GM19452 (cell line): ENCODE data around the gene RAB4B.
"Not testable (repeated sequence)": the region's sequence is repeated elsewhere in the genome, so short reads cannot be mapped to it uniquely, and the experiment has no call there.

Source experiments
- ATAC-seq: cut with Tn5 transposase; IDR thresholded peaks from one replicate; pipeline ENCODE4 v1.9.1; 2021; ENCODE audit not compliant: unreplicated experiment

The RAB4B gene

GRCh38 chr19:40777937-40778705 is at the start of gene RAB4B:
Gene RAB4B, plus strand, starts transcription at chr19:40778247. Its CDS starts 129 bp downstream, at chr19:40778376.
- ATAC-seq = peak; percentile 57

- not testable (repeated sequence) for ATAC-seq
Observed at GRCh38 chr19:40730065-40730464, 48.0 kb upstream of the RAB4B start.

- not testable (repeated sequence) for ATAC-seq
Observed at GRCh38 chr19:40732304-40732703, 45.7 kb upstream of the RAB4B start.

DNA sequence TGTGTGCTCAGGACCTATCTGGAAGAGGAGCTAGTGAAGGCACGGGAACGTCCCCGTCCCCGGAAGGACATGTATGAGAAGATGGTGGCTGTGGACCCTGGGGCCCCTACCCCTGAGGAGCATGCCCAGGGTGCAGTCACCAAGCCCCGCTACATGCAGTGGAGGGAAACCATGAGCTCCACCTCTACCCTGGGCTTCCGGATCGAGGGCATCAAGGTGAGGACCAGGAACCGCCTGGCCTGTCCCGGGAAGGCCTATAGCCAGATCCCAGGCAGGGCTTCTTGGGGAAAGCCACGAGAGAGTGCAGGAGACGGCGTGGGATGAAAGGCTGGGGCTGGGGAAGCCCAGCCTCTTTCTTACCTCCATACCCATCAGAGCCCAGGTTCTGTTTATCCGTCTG is 44.9 kb upstream of the RAB4B start:
- ATAC-seq = no peak

- no peak for ATAC-seq
Observed at GRCh38 chr19:40735013-40735771, 42.9 kb upstream of the RAB4B start.

GRCh38 chr19:40736661-40737060 is 41.4 kb upstream of the RAB4B start:
- ATAC-seq = no peak

GRCh38 chr19:40737102-40737644 is 40.9 kb upstream of the RAB4B start:
- ATAC-seq = no peak

DNA sequence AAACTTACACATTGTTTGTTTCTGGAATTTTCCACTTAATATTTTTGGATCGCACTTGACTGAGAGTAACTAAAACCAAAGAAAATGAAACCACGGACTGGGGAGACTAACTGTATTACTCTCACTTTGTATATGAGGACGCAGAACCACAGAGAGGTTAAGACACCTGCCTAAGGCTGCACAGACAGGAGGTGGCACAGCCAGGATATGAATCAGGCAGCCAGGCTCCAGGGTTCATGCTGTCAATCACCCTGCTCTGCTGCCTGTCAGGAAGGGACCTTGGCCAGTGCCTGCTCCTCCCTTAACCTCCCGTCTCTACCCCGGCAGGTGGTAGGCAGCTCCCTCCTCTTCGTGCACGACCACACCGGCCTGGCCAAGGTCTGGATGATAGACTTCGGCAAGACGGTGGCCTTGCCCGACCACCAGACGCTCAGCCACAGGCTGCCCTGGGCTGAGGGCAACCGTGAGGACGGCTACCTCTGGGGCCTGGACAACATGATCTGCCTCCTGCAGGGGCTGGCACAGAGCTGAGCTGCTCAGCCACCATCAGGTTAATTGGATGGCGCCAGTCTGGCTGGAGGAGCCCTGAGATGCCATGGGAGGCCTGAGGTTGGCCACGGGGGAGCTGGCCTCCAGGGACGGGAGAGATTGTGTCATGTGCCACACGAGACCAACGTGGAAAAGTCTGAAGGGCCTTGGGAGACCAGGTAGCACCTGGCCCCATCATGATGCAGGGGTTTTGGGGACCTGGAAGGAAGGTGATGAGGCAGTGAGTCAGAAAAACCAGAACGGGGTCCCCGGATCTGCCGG is 38.8 kb upstream of the RAB4B start:
- ATAC-seq = no peak

DNA sequence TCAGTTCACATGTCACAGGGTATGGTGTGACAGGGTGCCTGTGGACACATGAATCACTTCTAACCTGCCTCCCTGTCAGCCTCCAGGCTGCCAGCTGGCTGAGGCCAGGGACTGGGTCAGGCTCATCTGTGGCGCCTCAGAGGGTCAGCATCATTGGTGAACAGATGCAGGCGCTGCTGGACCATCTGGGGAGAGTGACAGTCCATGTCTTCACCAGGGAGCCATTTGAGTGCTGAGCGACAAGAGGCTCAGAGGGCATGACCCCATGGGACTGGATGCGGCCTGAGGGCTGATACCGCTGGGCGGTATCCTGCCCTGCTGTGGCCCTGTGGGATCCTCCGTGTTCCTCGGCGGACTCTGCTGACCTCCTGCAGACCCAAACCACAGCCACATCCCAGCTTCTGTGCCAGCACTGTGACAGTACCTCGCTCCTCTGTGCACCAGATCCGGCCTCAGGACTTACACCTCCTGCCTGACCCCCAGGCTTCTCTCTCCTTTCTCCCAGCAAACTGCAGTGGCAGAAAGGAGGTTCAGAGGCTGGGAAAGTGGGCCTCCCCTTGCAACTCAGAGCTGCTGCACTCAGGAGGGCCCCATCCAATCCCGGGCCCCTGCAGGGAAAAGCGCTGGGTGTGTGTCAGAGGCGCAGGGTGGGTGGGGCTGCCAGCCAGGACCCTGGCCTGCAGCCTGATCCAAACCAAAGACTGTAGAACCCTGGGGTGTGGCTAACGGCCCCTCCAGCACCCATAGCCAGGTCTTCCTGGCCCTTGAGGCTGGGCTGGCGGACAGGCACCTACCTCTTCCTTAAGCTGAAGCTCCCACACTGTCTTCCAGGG is 38.0 kb upstream of the RAB4B start:
- no peak for ATAC-seq

DNA sequence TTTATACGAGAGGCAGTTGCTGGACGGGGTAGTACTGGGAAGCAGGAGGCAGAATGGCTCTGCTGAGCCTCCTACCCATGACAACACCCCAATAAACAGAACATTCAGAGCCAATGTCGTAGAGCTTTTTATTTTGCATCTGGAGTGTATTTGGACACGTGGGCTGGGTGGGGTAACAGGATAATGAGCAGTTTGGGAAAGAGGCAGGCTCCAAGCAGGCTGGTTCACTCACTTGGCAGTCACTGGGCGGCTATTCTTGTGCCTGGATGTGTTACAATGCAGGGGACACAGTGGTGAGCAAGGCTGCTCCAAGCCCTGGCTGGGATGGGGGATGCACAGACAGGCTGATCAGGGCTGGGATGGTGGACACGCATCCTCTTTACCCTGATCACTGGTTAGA is 37.3 kb upstream of the RAB4B start:
- no peak for ATAC-seq

DNA sequence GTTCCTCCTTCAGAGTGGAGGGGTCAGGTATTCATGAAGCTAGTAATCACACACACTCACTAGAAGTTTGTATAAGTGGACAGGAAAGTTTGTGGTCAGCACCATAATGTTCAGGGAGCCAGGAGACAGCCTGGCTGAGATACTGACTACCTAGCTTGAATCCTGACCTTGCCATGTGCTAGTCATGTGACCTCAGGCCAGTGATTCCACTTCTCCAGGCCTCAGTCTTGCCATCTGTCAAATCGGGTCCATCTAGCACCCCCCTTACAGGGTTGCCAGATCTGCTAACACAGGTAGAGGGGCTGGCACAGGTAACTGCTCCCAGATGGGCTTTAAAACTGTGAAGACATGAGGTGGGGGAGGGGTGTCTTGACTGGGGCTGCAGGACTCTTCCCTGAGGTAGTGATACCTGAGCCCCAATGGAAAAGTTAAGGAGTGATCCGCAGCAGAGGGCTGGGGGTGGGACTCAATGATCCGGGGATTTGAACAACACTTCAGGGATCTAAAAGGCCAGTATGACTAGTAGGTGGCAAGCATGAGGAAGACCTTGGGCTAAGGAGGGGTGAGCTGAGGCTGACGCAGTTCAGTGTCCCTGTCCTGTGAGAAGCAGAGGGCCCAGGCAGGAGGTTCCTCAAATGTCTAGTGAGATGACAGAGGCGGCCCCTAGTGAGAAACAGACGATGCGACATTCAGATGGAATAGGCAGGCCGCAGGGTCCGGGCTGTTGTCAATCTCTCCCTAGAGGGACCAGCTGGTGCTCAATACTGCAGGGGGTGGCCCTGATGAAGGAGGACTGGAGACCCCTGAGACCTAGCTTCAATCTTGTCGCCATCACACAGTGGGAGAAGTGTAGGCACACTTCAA is 36.3 kb upstream of the RAB4B start:
- ATAC-seq = no peak

DNA sequence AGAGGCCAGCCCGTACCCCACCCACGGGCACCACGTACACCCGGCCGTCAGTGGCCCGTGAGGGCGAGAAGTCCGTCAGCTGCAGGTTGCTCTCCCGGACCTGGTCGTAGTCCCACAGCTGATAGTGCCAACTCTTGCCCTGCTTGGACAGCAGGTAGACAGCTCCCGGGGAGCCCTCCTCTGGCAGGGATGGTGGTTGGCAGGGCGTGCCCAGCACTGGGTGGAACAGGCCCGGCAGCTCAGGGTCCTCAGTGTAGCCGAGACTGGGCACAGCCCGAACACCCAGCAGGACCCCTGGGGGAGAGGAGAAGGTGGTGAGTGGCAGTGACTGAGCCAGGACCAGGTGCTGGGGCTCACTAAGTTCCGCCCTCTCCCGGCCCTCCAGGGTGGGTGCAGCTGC is 35.6 kb upstream of the RAB4B start:
- ATAC-seq = no peak

GRCh38 chr19:40742886-40743285 is 35.2 kb upstream of the RAB4B start:
- no peak for ATAC-seq

GRCh38 chr19:40743926-40744325 is 34.1 kb upstream of the RAB4B start:
- ATAC-seq = no peak

DNA sequence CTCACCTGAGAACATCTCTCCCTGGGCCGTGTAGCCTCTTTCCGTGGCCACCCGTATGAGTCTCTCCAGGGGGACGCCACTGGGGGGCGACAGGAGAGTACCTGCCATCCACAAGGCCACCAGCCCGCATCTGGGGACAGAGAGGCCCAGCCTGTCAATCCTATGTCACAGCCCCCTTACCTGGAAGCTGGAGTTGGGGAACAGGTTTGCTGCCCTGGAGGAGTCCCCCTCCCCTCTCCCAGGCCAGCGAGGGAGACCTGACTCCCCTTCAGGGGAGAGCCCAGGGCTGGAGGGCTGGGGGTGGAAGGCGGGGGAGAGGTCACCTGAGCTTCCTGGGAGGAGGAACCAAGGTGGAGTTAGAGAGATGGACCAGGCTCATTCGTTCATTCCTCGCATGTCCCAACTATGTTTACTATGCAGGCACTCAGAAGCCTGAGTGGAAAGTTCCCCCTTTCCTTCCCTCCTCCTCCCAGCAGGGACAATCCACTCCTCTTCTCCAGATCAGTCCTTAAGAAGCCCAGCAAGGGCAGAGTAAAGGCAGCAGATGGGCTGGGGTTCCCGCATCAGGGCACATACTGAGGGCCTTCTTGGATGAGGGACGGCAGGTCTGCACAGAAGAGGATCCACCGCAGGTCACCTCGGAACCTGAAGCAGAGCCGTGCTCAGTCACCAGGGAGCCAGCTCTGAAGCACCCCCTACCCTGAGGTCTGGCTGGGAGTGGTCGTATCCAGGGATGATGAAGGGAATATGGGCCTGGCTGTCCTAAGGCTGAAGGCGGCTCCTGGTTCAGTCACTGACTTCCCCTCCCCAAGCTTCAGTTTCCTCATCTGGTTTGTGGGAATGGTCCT is 33.3 kb upstream of the RAB4B start:
- ATAC-seq = no peak

DNA sequence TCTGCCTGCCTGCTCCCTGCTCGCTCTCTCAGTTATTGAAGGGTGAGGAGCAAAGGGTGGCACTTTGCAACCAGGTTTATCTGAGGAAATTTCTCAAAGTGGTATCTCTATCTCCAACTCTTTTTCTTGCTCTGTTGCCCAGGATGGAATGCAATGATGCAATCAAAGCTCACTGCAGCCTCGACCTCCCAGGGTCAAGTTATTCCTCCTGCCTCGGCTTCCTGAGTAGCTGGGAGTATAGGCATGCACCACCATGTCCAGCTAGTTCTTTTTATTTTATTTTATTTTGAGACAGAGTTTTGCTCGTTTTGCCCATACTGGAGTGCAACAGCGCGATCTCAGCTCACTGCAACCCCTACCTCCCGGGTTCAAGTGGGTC is 32.7 kb upstream of the RAB4B start:
- ATAC-seq = no peak

- no peak for ATAC-seq
Observed at GRCh38 chr19:40747536-40747935, 30.5 kb upstream of the RAB4B start.

DNA sequence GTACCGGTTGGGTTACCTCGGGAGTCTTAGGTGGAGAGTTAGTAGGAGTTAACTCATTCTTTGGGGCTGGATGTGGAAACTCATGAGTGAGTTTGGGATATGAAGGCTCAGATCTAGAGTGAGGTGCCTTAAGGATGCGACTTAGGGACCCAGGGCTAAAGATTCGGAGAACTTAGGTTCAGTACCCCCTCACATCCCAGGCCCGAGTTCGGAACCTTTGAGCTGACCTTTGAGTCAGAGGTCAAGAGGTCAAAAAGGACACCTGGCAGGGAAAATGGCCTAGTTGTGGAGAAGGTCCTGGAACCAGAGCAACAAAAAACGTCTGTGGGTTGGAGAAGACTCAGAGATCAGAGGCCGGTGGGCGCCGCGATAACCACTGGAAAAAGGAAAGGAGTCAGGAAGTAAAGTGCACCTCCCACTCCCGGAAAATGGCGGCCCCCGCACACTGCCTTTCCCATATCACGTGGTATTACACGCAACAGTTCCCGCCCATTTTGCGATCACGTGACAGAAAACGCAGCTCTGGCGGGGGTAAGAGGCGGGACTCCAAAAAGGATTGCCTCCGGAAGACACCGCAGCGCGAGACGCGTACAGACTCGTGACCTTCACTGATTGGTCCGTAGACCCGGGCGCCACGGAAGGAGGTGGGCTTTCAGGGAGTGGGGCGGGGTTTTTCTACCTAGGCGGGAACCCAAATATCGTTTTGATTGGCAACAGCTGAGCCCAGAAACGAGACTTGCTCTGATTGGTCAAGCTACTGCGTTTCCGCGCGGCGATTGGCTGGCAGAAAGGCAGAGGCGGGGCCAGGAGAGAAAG is 27.8 kb upstream of the RAB4B start, which contains the start of gene ACTMAP:
Gene ACTMAP, minus strand, starts transcription at position 420 of the 816 bp plus-strand sequence. CDS start 674 bp downstream, outside the sequence.
- ATAC-seq = peak; percentile 79
